Adrenal gland (tissue), 5 donors: ENCODE results near the gene EGFLAM.

Experiments used
- CTCF ChIP-seq, 6 experiments: fragments of 450-650 bp in 4 of 6; fragments of 200-600 bp in 2 of 6; sonication (generic) in 1 of 6; IDR thresholded peaks; 1 replicate in 5 of 6; 2 replicates in 1 of 6; pipeline versions ENCODE4 v1.5.1 to v1.8.0; 2016 to 2021; ENCODE audit warnings: antibody characterized with exemption in 6 of 6, mild to moderate bottlenecking in 2 of 6, moderate library complexity in 1 of 6
- POLR2A ChIP-seq, 2 donors: fragments of 450-650 bp; IDR thresholded peaks; one replicate each; pipeline ENCODE4 v1.6.1; 2017; ENCODE audit warnings: antibody characterized with exemption in 2 of 2, mild to moderate bottlenecking in 2 of 2, moderate library complexity in 1 of 2
- donor health status: DM: no; HTN: no; CAD: no.

DNA sequence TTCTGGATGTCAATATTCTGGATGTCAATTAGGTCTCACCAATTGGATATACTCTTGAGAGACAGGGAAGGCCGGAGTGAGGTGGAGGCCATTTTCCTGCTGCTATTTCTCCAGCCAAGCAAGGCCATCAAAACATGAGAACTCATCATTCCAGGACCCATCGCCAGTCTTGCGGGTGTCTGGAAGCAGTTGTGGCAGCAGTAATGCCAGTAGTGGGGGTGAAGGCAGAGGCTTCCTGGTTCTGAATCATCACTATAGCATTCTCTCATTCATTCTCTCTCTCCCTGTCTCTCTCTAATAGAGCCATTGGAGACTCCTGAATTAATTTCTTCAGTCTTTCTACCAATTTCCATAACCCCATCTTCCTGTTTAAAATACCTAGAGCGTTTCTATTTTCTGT lies 71.8 kb downstream of the EGFLAM start:
- TF ChIP-seq CTCF (IDR thresholded peaks at IDR 0.05) (no peak), POLR2A (IDR thresholded peaks at IDR 0.05) (no peak)
